ENCODE data around the gene MSANTD7. TPM values are rescaled to one million over a fixed set of nuclear protein-coding genes. Genes with fewer than 3 reads are reported as not detected.
A peak's percentile ranks its signal among the peaks of the same experiment; 100 is the strongest.

The MSANTD7 gene
- total and polyA plus RNA-seq, 12 donors: 1.6 to 6.1 (median 5.4) TPM

DNA sequence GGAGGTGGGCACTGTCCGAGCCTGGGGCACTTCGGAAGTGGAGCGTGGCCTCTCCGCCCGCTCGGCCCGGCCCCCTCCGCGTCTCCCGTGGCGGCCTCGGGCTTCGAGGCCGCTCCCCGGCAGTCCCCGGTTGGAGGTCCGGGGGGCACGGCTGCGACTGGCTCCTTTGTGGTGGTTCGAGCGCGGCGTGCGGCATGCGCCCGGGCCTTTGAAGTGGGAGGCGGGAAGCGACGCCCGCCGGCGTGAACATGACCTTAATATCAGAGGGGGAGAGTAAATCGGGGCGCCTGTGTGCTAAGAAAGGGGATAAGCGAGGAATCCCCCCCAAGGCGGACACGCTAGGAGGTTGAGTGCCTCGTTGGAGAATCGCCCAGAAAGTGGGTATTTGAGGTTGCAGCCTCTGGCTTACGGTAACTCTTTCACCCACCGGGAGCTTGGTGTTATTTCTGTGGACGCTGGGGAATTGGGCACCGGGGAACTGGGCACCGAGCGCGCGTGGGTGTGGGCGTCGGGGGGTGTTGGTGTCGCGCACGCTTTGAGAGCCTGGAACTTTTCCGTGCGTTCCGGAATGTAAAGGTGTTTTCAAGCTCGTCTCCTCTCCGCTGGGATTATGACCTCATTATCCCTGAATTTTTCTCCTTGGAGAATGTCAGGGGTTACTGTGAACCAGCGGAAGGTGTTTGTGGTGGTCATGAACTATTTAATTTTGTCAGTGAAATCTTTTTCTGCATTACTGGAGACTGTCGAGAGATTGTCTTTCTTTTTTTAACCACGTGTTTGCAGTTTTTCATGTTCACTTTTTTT, 41.2 kb downstream of the MSANTD7 start:
- H3K4me3 ChIP-seq: peak overlapping the region; percentile 68 to 96 (median 85)
- peak overlapping the region in 9 of 10 donors; percentile 92 to 99 (median 96) for H3K27ac ChIP-seq
- H3K36me3 ChIP-seq: no peaks in the 10 kb centered on the region
- WGBS, 2 donors: 0 to 1% methylated on average over 60 of the region's 60 CpGs
- no peaks in the 10 kb centered on the region for H3K9me3 ChIP-seq
- H3K27me3 ChIP-seq: no peaks in the 10 kb centered on the region
- DNase-seq (peak in 1 of 2 donors; percentile 14), ATAC-seq (peak in 2 of 8 donors; percentile 1 to 6)
- intact Hi-C loops (cut with DNase I): loop anchor here in 9 of 10 donors (2.0 to 10.0 kb wide), 7 partner anchors 37 to 225 kb away; partner anchors contain the start of genes CDNF (in 8 of the 9), HSPA14 (in 8 of the 9), MSANTD7 (in 8 of the 9) and MEIG1 (in 3 of the 9)
- H3K4me1 ChIP-seq: peaks cover 0 to 43% (median 30%) of the 10 kb centered on the region in 9 donors
- TF ChIP-seq, protein P1, sequence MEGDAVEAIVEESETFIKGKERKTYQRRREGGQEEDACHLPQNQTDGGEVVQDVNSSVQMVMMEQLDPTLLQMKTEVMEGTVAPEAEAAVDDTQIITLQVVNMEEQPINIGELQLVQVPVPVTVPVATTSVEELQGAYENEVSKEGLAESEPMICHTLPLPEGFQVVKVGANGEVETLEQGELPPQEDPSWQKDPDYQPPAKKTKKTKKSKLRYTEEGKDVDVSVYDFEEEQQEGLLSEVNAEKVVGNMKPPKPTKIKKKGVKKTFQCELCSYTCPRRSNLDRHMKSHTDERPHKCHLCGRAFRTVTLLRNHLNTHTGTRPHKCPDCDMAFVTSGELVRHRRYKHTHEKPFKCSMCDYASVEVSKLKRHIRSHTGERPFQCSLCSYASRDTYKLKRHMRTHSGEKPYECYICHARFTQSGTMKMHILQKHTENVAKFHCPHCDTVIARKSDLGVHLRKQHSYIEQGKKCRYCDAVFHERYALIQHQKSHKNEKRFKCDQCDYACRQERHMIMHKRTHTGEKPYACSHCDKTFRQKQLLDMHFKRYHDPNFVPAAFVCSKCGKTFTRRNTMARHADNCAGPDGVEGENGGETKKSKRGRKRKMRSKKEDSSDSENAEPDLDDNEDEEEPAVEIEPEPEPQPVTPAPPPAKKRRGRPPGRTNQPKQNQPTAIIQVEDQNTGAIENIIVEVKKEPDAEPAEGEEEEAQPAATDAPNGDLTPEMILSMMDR (IDR thresholded peaks at IDR 0.05): no peak

DNA sequence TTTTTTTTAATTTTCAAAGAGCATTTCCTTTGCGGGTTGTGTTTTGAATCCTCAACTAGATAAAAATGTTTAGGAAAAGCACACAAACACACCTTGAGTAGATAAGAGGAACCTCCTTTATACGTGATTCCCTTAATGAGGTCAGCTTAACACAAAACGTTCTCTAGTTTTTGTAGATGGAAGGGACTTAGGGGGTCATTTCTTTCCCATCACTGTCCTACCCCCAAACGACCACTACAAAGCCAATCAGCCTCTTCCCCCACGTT, 41.8 kb downstream of the MSANTD7 start:
- WGBS, 2 donors: 4 to 8% methylated on average over 5 of the region's 5 CpGs
- H3K9me3 ChIP-seq: no peaks in the 10 kb centered on the region
- intact Hi-C loops (cut with DNase I): loop anchor here in 9 of 10 donors (2.0 to 10.0 kb wide), 8 partner anchors 38 to 225 kb away; partner anchors contain the start of genes CDNF (in 8 of the 9), HSPA14 (in 8 of the 9), MSANTD7 (in 8 of the 9) and MEIG1 (in 4 of the 9)
- ATAC-seq: no peak
- no peaks in the 10 kb centered on the region for H3K27me3 ChIP-seq
- no peak overlapping the region for H3K27ac ChIP-seq
- no peaks in the 10 kb centered on the region for H3K36me3 ChIP-seq
- TF ChIP-seq, protein P1 (IDR thresholded peaks at IDR 0.05): no peak
- H3K4me1 ChIP-seq: peaks cover 0 to 38% (median 30%) of the 10 kb centered on the region in 9 donors
- no peak for DNase-seq
- peak overlapping the region in 9 of 10 donors; percentile 68 to 96 (median 84) for H3K4me3 ChIP-seq

DNA sequence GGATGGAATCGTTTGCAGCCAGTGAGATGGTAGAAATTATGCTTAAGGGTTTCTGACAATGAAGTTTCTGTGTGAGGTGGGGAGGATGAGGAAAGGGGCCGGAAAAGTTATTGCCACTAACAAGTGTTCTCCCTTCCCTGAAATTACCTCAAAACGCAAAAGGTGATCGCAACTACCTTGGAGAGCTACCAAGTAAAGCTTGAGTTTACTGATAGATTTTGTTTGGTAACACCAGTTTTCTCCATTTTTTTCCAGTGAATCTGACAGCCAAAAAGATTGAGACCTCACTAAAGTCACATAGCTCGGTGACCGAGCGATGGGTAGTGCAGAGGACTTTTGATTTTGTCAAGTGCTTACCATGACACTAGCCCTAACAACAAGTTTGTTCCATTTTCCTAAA, 42.1 kb downstream of the MSANTD7 start:
- WGBS, 2 donors: 58 to 68% methylated on average over 7 of the region's 7 CpGs
- H3K4me3 ChIP-seq: peak overlapping the region in 4 of 10 donors; percentile 77 to 95 (median 85)

DNA sequence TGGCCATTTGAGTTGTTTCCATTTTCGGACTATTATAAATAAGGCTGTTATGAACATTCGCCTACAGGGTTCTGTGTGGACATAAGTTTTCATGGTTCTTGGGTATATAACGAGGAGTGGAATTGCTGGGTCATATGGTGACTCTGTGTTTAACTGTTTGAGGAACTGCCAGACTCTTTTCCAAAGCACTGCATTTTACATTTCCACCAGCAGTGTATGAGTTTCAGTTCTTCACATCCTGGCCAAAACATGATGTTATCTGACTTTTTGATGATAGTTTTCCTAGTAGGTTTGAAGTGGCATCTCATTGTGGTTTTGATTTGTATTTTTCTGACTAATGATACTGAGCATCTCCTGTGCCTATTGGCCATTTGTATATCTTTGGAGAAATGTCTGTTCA, 46.0 kb downstream of the MSANTD7 start:
- TF ChIP-seq, protein P1 (IDR thresholded peaks at IDR 0.05): no peak
- intact Hi-C loops (cut with DNase I): loop anchor here in 1 of 10 donors (10.0 kb wide), 1 partner anchor 71 kb away; the partner anchor contains the start of genes DCLRE1C and MEIG1
- no peaks in the 10 kb centered on the region for H3K9me3 ChIP-seq
- no peak overlapping the region for H3K4me3 ChIP-seq
- ATAC-seq (no peak), DNase-seq (no peak)
- H3K36me3 ChIP-seq: peaks cover 0 to 5% (median 0%) of the 10 kb centered on the region in 9 donors
- H3K27me3 ChIP-seq: no peaks in the 10 kb centered on the region
- WGBS, 2 donors: 93 to 94% methylated on average over 3 of the region's 3 CpGs
- H3K4me1 ChIP-seq: peaks cover 0 to 16% (median 12%) of the 10 kb centered on the region in 9 donors
- no peak overlapping the region for H3K27ac ChIP-seq

More for the DNA sequence above, 42.1 kb downstream of the MSANTD7 start:
- peaks cover 0 to 36% (median 28%) of the 10 kb centered on the region in 9 donors for H3K4me1 ChIP-seq
- DNase-seq: no peak
- ATAC-seq: no peak
- no peaks in the 10 kb centered on the region for H3K9me3 ChIP-seq
- intact Hi-C loops (cut with DNase I): loop anchor here in 1 of 10 donors (10.0 kb wide), 1 partner anchor 75 kb away; the partner anchor contains the start of genes DCLRE1C and MEIG1
- no peak overlapping the region for H3K27ac ChIP-seq
- TF ChIP-seq, protein P1 (IDR thresholded peaks at IDR 0.05): no peak
- peaks cover 0 to under 1% (median 0%) of the 10 kb centered on the region in 9 donors for H3K36me3 ChIP-seq
- H3K27me3 ChIP-seq: no peaks in the 10 kb centered on the region

Other genes with a start within 250 kb of the MSANTD7 start
- 10 to 100 TPM in 2 of 10 donors, 1 to 10 TPM in 8; 3.6 to 18.5 (median 6.5) TPM for gene FAM107B, start 63.4 kb upstream of the MSANTD7 start, total RNA-seq
- 1 to 10 TPM; 2.6 to 3.7 TPM for gene FAM107B, start 63.4 kb upstream of the MSANTD7 start, polyA plus RNA-seq
- gene CDNF, start 269 bp upstream of the MSANTD7 start, total RNA-seq: 1 to 10 TPM; 2.5 to 6.3 (median 4.3) TPM
- gene CDNF, start 269 bp upstream of the MSANTD7 start, polyA plus RNA-seq: 1 to 10 TPM in 1 of 2 donors, under 1 TPM in 1; 0.74 to 2.6 TPM
- gene HSPA14, start within 50 bp of the MSANTD7 start, total RNA-seq: 1 to 10 TPM; 7.1 to 9.7 (median 8.2) TPM
- gene HSPA14, start within 50 bp of the MSANTD7 start, polyA plus RNA-seq: 10 to 100 TPM in 1 of 2 donors, 1 to 10 TPM in 1; 8.8 to 11.6 TPM
- 1 to 10 TPM; 4.3 to 9.1 (median 7.4) TPM for gene SUV39H2, start 40.6 kb downstream of the MSANTD7 start, total RNA-seq
- gene SUV39H2, start 40.6 kb downstream of the MSANTD7 start, polyA plus RNA-seq: 1 to 10 TPM; 1.1 to 2.6 TPM
- 1 to 10 TPM; 1.6 to 4.2 (median 3.8) TPM for gene DCLRE1C, start 115.8 kb downstream of the MSANTD7 start, total RNA-seq
- gene DCLRE1C, start 115.8 kb downstream of the MSANTD7 start, polyA plus RNA-seq: 1 to 10 TPM; 1.9 to 3.0 TPM
- gene MEIG1, start 121.1 kb downstream of the MSANTD7 start, total RNA-seq: under 1 TPM in 1 of 10 donors, not detected in 9; 0.53 TPM
- gene MEIG1, start 121.1 kb downstream of the MSANTD7 start, polyA plus RNA-seq: under 1 TPM in 1 of 2 donors, not detected in 1; 0.23 TPM
- under 1 TPM in 2 of 10 donors, not detected in 8; 0.33 to 0.50 TPM for gene OLAH, start 205.6 kb downstream of the MSANTD7 start, total RNA-seq
- gene OLAH, start 205.6 kb downstream of the MSANTD7 start, polyA plus RNA-seq: under 1 TPM in 1 of 2 donors, not detected in 1; 0.38 TPM

Measured in heart right ventricle (tissue), 16 donors.